Muscle of back (tissue), 11 donors: ENCODE results near the gene PCSK2. TPM values are rescaled to one million over a fixed set of nuclear protein-coding genes. Genes with fewer than 3 reads are reported as not detected.

Source experiments
- DNase-seq, 3 donors: peaks; one replicate each; pipeline versions ENCODE4 v3.0.0 to v3.0.0-alpha.2; 2013
- polyA plus RNA-seq, 10 donors: library from polyadenylated mRNA; unstranded; fragments of 120-200 nt; gene quantifications; one replicate each; pipeline ENCODE4 v1.2.1, GENCODE V29; 2013; ENCODE audit not compliant: insufficient read length in 10 of 10

The PCSK2 gene
- polyA plus RNA-seq, 10 donors = 0.16 to 4.2 (median 0.60) TPM

GRCh38 chr20:17530716-17531664, 304.1 kb downstream of the PCSK2 start, which contains the start of gene BFSP1:
TSS of gene BFSP1 (minus strand) at chr20:17531379. CDS start at chr20:17531329, 50 bp downstream.
- peak; percentile 48 to 86 (median 68) for DNase-seq

GRCh38 chr20:17531665-17532025, 304.8 kb downstream of the PCSK2 start:
- DNase-seq = no peak

DNA sequence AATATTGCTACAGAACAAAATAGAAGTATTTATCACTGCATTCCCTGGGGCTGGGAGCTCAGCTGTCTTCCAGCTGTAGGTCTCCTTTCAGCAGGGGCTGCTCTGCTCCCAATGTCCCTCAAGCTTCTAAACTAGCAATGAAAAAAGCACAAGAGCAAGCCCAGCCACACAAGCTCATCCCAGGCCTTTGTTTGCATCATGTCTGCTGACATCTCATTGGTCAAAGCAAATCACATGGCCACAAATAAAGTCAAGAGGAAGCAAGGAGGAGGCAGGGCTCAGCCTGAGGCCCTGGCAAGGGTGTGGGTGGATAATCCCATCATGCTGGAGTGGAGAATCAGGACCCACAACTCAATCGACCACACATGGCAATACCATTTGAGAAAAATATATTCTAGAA, 306.6 kb downstream of the PCSK2 start:
- peak; percentile 38 to 72 (median 44) for DNase-seq

GRCh38 chr20:17534077-17534476, 307.2 kb downstream of the PCSK2 start:
- no peak for DNase-seq
